Measurements from ENCODE around the gene ARHGAP28.
"Not testable (repeated sequence)": the region's sequence is repeated elsewhere in the genome, so short reads cannot be mapped to it uniquely, and the experiment has no call there.

The ARHGAP28 gene

DNA sequence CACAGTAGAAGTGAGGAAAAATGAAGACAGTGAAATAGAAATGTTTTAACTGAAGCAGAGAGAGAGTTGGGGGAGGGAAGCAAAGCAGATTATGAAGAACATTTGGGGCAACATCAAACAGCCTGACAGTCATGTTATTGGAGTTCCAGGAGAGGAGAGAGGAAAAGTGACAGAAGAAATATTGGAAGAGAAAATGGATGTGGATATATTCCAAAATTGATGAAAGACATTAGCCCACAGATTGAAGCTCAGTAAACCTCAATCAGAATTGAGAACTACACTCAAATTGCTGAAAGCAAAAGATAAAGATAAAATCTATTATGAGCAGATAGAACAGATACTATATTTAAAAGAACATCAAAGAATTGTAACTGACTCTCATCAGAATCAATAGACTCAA lies 90.8 kb downstream of the ARHGAP28 start:
- DNase-seq (ENCODE audit: low read depth), result no peak

DNA sequence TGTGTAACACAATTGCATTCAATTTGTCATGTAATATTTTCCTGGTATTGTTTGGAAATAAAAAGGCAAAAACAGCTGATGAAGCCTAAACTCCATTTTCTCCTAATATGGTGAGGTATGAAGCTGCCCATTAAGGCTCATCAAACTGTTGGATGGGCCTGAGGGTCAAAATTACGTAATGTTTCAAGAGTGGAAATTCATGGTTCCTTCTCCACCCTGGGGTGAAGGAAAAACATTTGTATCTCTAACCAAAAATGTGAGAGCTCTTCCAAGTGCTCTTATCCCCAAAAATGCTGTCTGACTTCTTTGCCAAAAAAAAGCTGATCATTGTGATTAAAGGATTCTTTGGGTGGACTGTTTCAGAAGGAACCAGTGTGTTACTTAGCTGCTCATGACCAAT lies 91.8 kb downstream of the ARHGAP28 start:
- DNase-seq (ENCODE audit: low read depth), result no peak

DNA sequence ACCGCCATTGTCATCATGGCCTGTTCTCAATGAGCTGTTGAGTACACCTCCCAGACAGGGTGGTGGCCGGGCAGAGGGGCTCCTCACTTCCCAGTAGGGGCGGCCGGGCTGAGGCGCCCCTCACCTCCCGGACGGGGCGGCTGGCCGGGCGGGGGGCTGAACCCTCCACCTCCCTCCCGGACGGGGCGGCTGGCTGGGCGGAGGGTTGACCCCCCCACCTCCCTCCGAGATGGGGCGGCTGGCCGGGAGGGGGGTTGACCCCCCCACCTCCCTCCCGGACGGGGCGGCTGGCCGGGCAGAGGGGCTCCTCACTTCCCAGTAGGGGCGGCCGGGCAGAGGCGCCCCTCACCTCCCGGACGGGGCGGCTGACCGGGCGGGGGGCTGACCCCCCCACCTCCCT lies 97.6 kb downstream of the ARHGAP28 start:
- DNase-seq (ENCODE audit: low read depth), result not testable (repeated sequence)

GRCh38 chr18:6827566-6827965 lies 98.0 kb downstream of the ARHGAP28 start:
- not testable (repeated sequence) for DNase-seq (ENCODE audit: low read depth)

DNA sequence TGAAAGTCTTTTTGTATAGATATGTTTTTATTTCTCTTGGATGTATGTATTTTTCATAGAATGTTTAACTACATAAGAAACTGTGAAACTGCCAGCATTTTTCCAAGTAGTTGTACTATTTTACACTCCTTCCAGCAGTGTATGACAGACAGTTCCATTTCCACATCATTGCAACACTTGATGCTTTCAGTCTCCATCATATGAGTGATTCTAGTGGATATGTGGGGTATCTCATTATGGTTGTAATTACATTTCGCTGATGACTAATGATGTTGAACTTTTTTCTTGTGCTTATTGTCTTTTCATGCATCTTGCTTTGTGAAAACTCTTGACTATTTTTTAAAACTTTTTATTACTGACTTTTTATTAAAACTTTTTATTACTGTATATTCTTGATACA lies 101.4 kb downstream of the ARHGAP28 start:
- DNase-seq (ENCODE audit: low read depth), result no peak

DNA sequence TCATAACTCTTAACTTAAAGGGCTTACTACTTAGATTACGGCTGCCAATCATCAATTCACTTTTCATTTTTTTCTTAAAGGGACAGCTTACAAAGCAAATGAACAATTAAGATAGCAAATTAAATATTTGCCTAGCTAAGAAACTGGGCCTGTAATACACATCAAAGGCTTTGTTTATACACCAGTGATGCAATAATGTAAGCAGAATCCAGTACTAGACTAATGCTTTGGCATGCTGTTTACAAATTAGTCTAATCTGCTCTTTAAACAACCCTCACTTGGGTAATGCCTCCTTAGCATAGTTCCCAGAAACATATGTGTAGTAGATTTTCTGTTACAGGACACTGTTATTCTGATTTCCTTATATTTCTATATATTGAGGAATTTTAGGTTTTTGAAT lies 105.8 kb downstream of the ARHGAP28 start:
- no peak for DNase-seq (ENCODE audit: low read depth)

GRCh38 chr18:6836331-6836730 lies 106.8 kb downstream of the ARHGAP28 start:
- no peak for DNase-seq (ENCODE audit: low read depth)

DNA sequence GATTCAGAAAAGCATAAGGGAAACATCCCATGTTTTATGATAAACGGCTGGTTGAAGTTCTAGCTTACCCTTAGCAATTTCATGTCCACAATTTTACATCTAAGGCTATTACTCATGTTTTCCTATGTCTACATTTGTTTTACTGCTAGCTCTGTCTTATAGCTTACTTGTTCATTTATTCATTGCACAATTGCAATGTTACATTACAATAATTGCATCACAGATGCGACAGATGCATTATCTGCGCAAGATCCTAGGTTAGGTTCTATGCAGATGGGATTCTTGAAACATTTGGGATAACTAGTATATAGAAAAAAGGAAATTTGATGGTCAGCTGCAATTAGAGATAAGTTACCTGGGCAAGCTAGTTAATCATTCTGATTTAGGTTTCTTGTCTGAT lies 108.4 kb downstream of the ARHGAP28 start:
- no peak for DNase-seq (ENCODE audit: low read depth)

DNA sequence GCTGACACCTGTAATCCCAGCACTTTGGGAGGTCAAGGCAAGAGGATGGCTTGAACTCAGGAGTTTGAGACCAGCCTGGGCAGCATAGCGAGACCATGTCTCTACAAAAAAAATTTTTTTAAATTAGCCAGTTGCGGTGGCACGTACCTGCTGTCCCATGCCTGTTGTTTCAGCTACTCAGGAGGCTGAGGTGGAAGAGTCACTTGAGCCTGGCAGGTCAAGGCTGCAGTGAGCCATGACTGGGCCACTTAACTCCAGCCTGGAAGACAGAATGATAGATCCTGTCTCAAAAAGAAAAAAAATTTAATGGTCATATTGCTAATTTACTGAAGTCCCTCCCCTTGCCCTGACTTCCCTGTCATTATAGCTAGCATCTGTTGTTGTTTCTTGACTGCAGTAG lies 112.6 kb downstream of the ARHGAP28 start:
- DNase-seq (ENCODE audit: low read depth), result no peak

DNA sequence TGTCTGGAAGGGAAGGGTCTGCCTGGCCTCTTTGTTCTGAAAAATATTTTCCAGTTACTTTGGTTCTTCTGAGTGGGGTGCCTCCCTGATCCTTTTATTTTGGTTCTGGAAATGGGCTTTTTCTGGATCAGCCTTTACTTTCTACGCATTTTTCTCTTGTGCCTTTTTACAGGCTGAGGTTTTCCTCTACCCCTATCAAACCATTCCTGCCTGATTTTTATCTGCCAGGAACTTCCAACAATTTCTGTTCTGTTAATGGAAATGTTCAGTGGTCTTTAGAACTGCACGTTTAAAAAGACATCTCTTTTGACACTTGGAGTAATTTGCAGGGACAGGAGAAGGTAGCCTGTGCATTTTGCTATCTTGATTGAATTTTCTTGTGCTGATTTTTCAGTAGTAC lies 113.8 kb downstream of the ARHGAP28 start:
- DNase-seq (ENCODE audit: low read depth), result no peak

DNA sequence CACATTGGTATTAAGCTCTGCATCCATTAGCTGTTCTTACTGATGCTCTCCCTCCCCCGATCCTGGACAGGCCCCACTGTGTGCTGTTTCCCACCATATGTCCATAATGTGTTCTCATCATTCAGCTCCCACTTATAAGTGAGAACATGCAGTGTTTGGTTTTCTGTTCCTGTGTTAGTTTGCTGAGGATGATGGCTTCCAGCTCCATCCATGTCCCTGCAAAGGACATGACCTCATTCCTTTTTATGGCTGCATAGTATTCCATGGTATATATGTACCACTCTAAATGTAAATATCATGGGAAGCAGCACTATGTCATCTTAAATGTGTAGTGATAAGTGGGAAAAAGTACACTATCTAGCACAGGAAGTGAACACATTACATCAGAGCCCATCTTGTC lies 116.0 kb downstream of the ARHGAP28 start:
- DNase-seq (ENCODE audit: low read depth), result not testable (repeated sequence)

- no peak for DNase-seq (ENCODE audit: low read depth)
These were observed 120.9 kb downstream of the ARHGAP28 start for GRCh38 chr18:6850396-6850795.

DNA sequence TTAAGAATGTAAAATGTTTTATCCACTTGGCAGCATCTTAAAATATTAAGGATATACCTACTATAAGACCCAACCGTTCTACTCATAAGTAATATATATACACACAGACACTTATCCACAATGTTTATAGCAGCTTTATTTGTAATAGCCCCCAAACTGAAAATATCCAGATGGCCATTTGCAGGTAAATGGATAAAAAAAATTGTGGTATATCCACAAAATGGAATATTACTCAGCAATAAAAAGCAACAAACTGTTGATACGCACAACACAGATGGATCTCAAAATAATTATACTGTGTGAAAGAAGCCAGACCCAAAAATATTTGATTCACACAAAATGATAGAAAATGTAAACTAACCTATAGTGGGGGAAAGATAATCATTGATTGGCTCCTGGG lies 122.0 kb downstream of the ARHGAP28 start:
- DNase-seq (ENCODE audit: low read depth), result no peak

GRCh38 chr18:6854811-6855210 lies 125.3 kb downstream of the ARHGAP28 start:
- no peak for DNase-seq (ENCODE audit: low read depth)

- no peak for DNase-seq (ENCODE audit: low read depth)
These were observed 126.3 kb downstream of the ARHGAP28 start for GRCh38 chr18:6855767-6856166.

DNA sequence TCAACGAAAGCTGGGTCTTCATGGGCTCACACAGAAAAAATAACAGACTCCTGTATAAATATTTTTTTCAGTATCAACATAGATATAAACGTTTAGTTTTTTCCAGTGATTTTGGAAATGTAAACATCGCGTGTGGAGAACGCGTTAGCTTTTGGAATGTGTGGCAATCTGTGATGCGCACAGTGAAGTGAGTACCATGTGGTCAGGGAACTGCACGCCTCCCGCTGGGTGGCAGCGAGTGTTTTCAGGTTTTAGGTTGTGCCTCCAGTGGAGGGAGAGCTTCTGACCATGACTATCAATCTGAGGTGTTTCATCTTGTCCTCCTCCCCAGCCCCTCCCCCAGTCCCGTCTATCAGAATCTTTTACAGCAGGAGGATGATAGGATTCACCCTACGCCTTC lies 127.8 kb downstream of the ARHGAP28 start:
- DNase-seq (ENCODE audit: low read depth), result no peak

- DNase-seq (ENCODE audit: low read depth), result no peak
These were observed 130.3 kb downstream of the ARHGAP28 start for GRCh38 chr18:6859676-6860422.

DNA sequence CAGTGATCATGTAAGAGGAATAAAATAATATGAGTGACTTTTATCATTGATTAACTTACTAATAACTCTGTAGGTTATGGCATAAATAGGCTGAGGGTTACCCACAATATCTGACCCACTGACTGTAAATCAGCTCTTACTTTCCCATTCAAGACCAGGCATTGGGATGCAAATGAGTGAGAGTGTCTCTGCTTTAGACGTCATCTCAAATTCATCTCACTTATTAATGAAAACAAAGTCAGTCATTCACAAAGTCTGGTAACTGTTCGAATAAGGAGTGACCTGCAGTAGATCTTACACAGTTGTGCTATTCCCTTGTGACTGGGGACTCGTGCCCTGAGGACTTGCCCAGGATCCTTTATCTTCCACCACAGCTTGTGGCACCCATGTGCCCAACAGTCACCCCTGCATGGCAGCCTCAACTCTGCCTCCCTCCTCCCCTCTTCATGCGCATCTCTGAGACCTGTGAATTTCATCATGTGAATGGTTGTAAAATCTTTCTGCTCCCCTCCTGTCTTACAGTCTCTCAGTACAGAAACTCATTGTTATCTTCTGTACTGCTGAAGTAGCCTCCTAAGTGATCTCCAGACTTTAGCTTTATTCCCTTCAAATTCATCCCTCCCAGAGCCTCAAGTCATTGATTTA lies 131.4 kb downstream of the ARHGAP28 start:
- no peak for DNase-seq (ENCODE audit: low read depth)

DNA sequence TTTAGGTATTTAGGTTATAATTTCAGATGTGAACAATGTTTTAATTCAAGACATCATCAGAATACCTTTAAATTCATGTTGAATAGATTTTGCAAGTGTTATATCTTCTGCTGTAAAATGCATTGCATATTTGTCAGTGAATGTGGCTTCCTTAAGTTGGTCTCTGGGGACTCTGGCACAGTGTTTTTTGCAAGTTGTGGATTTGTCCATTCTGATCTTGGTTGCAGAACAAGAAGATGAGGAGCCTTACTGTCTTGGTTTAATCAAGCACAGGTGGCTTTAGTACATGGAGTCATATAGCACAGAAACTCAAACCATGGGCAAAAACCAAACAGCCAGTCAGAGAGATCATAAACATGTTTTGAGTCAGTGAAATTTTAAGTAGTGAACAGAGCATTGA lies 135.7 kb downstream of the ARHGAP28 start:
- DNase-seq (ENCODE audit: low read depth), result no peak

DNA sequence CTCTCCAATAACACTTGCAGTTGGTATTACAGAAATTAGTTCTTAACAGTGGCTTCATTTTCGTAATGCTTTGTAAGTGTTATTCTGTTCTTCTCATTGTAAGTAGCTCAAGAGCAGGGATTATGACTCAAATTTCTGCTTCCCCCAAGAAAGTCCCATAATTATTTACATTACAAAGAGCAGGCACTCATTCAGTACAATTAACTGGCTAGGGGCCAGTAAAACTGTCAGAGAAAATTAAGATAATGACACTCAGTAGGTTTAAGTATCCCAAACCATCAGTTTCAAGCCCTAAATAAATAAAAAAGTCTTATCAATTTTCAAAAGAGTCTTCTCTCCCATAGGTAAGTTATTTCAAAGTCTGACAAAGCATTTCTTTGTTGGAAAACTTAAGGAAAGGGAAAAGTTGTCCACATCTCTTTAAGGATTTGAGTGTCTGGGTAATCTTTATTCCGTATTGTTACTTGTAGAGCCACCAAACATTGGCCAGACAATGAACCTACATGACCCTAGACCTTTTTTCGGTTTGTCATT lies 137.1 kb downstream of the ARHGAP28 start:
- DNase-seq (ENCODE audit: low read depth), result no peak

GRCh38 chr18:6868033-6868432 lies 138.5 kb downstream of the ARHGAP28 start:
- DNase-seq (ENCODE audit: low read depth), result no peak

GRCh38 chr18:6871566-6871965 lies 142.1 kb downstream of the ARHGAP28 start:
- no peak for DNase-seq (ENCODE audit: low read depth)

- no peak for DNase-seq (ENCODE audit: low read depth)
These were observed 143.7 kb downstream of the ARHGAP28 start for GRCh38 chr18:6873040-6873751.

All from activated T-helper 1 cell treated with Interleukin-2 at 50 U/mL for 16 hours (primary cell).